Hepatocyte (in vitro differentiated cells): ENCODE data around the gene CNRIP1.

Source experiments
- CTCF ChIP-seq: fragments of 200-600 bp; sonication (generic); IDR thresholded peaks from 2 replicates; pipeline ENCODE4 v1.5.1; 2016; ENCODE audit warnings: antibody characterized with exemption, mild to moderate bottlenecking; ENCODE audit not compliant: poor library complexity
- EZH2 ChIP-seq: fragments of 200-600 bp; sonication (generic); IDR thresholded peaks from 2 replicates; pipeline ENCODE4 v1.6.1; 2016; ENCODE audit warnings: antibody characterized with exemption, mild to moderate bottlenecking, borderline replicate concordance
- EZH2phosphoT487 ChIP-seq: fragments of 200-600 bp; sonication (generic); IDR thresholded peaks from one replicate; pipeline ENCODE4 v1.6.1; 2018; ENCODE audit warnings: antibody characterized with exemption, mild to moderate bottlenecking, low read depth, moderate library complexity; ENCODE audit not compliant: unreplicated experiment, severe bottlenecking

- TF ChIP-seq CTCF (no peak), EZH2 (no peak), EZH2phosphoT487 (no peak)
Measured at GRCh38 chr2:68345129-68345875, 25.6 kb upstream of the CNRIP1 start.
